ENCODE measurements around the gene PITPNB. TPM values are rescaled to one million over a fixed set of nuclear protein-coding genes. Genes with fewer than 3 reads are reported as not detected.

Gene PITPNB
- 27.3 and 43.8 TPM in 2 replicates for total RNA-seq

DNA sequence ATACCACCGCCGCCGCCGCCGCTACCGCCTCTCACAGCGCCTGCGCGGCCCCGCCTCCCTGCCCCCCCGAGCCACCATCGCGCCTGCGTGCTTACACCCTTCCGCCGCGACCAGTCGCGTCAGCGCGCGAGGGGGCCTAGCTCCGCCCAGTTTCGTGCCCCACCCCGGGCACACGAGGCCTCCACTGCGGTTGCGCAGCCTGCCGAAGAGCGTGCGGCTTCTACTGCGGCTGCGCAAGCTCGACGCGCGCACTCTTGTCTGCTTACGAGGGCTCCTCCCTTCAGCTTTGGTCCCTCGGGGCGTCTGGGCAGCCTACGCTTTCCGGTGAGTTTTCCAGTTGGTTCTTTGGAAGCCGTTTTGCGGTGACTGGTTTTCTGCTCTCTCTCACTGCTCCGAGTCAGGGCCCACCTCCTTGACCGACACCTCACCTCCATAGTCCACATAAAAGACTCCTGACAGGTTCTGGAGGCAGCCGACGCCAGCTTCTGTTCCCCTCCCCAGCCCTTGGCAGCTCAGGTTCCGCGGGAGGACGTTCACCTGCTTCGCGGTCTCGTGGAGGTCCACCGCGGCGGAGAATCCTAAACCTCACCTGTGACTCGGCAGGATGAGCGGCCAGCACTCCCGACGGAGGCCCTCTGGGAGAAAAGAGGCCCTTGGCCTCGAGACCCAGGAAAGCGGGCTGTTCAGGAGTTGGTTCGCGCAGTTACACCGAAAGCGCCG is at the start of gene PITPNB:
PITPNB (minus strand) TSS at position 35 of the 720 bp plus-strand sequence. CDS start 65 bp downstream, outside the sequence.

Other genes with a start within 250 kb of the PITPNB start
- 0.32 and 0.46 TPM in 2 replicates for gene MN1, start 117.5 kb downstream of the PITPNB start, total RNA-seq